ACC112 (cell line): Measurements from ENCODE around the gene GRID1.

Experiments
- H2AFZ ChIP-seq: fragments of 200-600 bp; sonication (generic); one replicate; pipeline ENCODE4 v1.6.0; 2017; ENCODE audit warnings: antibody characterized with exemption, low read length; ENCODE audit not compliant: unreplicated experiment
- H3K27ac ChIP-seq: fragments of 200-600 bp; sonication (generic); 2 replicates; pipeline ENCODE4 v1.5.1; 2014; ENCODE audit warnings: low read depth, mild to moderate bottlenecking, antibody characterized with exemption, low read length, moderate library complexity
- H3K27me3 ChIP-seq: fragments of 200-600 bp; sonication (generic); 2 replicates; pipeline ENCODE4 v1.6.1; 2014; ENCODE audit warnings: mild to moderate bottlenecking, antibody characterized with exemption, low read length, moderate library complexity, mixed read lengths; ENCODE audit not compliant: insufficient read depth
- H3K36me3 ChIP-seq: fragments of 200-600 bp; sonication (generic); 2 replicates; pipeline ENCODE4 v1.6.1; 2016; ENCODE audit warnings: mild to moderate bottlenecking, antibody characterized with exemption, low read length, moderate library complexity, mixed read lengths; ENCODE audit not compliant: insufficient read depth
- H3K4me1 ChIP-seq: fragments of 200-600 bp; sonication (generic); one replicate; pipeline ENCODE4 v1.6.1; 2016; ENCODE audit warnings: low read length, mixed read lengths; ENCODE audit not compliant: insufficient read depth, unreplicated experiment, control insufficient read depth
- H3K4me3 ChIP-seq: fragments of 200-600 bp; sonication (generic); 2 replicates; pipeline ENCODE4 v1.5.1; 2014; ENCODE audit warnings: mild to moderate bottlenecking, low read depth, low read length
- H3K79me2 ChIP-seq: fragments of 200-600 bp; sonication (generic); one replicate; pipeline ENCODE4 v1.6.0; 2016; ENCODE audit warnings: low read length; ENCODE audit not compliant: control insufficient read depth, unreplicated experiment, insufficient read depth

The GRID1 gene

GRCh38 chr10:85600026-85600743 lies 766.4 kb downstream of the GRID1 start:
- Histone ChIP-seq H3K36me3 (no peaks in the 10 kb centered on the region), H3K4me1 (no peaks in the 10 kb centered on the region), H2AFZ (no peak overlapping the region), H3K79me2 (no peaks in the 10 kb centered on the region), H3K27me3 (no peaks in the 10 kb centered on the region), H3K27ac (no peak overlapping the region), H3K4me3 (no peak overlapping the region)

GRCh38 chr10:85599081-85599480 lies 767.5 kb downstream of the GRID1 start:
- Histone ChIP-seq H3K27me3 (no peaks in the 10 kb centered on the region), H2AFZ (no peak overlapping the region), H3K27ac (no peak overlapping the region), H3K4me3 (no peak overlapping the region), H3K79me2 (no peaks in the 10 kb centered on the region), H3K36me3 (no peaks in the 10 kb centered on the region), H3K4me1 (no peaks in the 10 kb centered on the region)

GRCh38 chr10:85598646-85599045 lies 767.9 kb downstream of the GRID1 start:
- H2AFZ ChIP-seq = no peak overlapping the region
- no peak overlapping the region for H3K27ac ChIP-seq
- no peaks in the 10 kb centered on the region for H3K79me2 ChIP-seq
- H3K36me3 ChIP-seq = no peaks in the 10 kb centered on the region
- no peaks in the 10 kb centered on the region for H3K4me1 ChIP-seq
- no peaks in the 10 kb centered on the region for H3K27me3 ChIP-seq
- H3K4me3 ChIP-seq = no peak overlapping the region

GRCh38 chr10:85597006-85597405 lies 769.6 kb downstream of the GRID1 start:
- H3K4me1 ChIP-seq = no peaks in the 10 kb centered on the region
- no peak overlapping the region for H3K4me3 ChIP-seq
- no peak overlapping the region for H2AFZ ChIP-seq
- H3K36me3 ChIP-seq = no peaks in the 10 kb centered on the region
- H3K79me2 ChIP-seq = no peaks in the 10 kb centered on the region
- H3K27me3 ChIP-seq = no peaks in the 10 kb centered on the region
- no peak overlapping the region for H3K27ac ChIP-seq

- Histone ChIP-seq H3K36me3 (no peaks in the 10 kb centered on the region), H2AFZ (no peak overlapping the region), H3K27me3 (no peaks in the 10 kb centered on the region), H3K4me1 (no peaks in the 10 kb centered on the region), H3K27ac (no peak overlapping the region), H3K79me2 (no peaks in the 10 kb centered on the region), H3K4me3 (no peak overlapping the region)
Observed at GRCh38 chr10:85596389-85596788, 770.2 kb downstream of the GRID1 start.

GRCh38 chr10:85594239-85594638 lies 772.4 kb downstream of the GRID1 start:
- Histone ChIP-seq H2AFZ (no peak overlapping the region), H3K4me1 (no peaks in the 10 kb centered on the region), H3K36me3 (no peaks in the 10 kb centered on the region), H3K79me2 (no peaks in the 10 kb centered on the region), H3K4me3 (no peak overlapping the region), H3K27ac (no peak overlapping the region), H3K27me3 (no peaks in the 10 kb centered on the region)

- no peak overlapping the region for H3K4me3 ChIP-seq
- H3K4me1 ChIP-seq = no peaks in the 10 kb centered on the region
- no peaks in the 10 kb centered on the region for H3K27me3 ChIP-seq
- no peaks in the 10 kb centered on the region for H3K79me2 ChIP-seq
- no peaks in the 10 kb centered on the region for H3K36me3 ChIP-seq
- H3K27ac ChIP-seq = no peak overlapping the region
- H2AFZ ChIP-seq = no peak overlapping the region
Observed at GRCh38 chr10:85593226-85593772, 773.3 kb downstream of the GRID1 start.

GRCh38 chr10:85581371-85581770 lies 785.2 kb downstream of the GRID1 start:
- Histone ChIP-seq H2AFZ (no peak overlapping the region), H3K79me2 (no peaks in the 10 kb centered on the region), H3K4me3 (no peak overlapping the region), H3K36me3 (no peaks in the 10 kb centered on the region), H3K4me1 (no peaks in the 10 kb centered on the region), H3K27ac (no peak overlapping the region), H3K27me3 (no peaks in the 10 kb centered on the region)

- Histone ChIP-seq H3K4me1 (no peaks in the 10 kb centered on the region), H3K36me3 (no peaks in the 10 kb centered on the region), H3K4me3 (no peak overlapping the region), H3K79me2 (no peaks in the 10 kb centered on the region), H3K27ac (no peak overlapping the region), H2AFZ (no peak overlapping the region), H3K27me3 (no peaks in the 10 kb centered on the region)
Observed at GRCh38 chr10:85580585-85580984, 786.0 kb downstream of the GRID1 start.

GRCh38 chr10:85578860-85579259 lies 787.7 kb downstream of the GRID1 start:
- H2AFZ ChIP-seq = no peak overlapping the region
- H3K79me2 ChIP-seq = no peaks in the 10 kb centered on the region
- no peaks in the 10 kb centered on the region for H3K27me3 ChIP-seq
- H3K4me1 ChIP-seq = no peaks in the 10 kb centered on the region
- H3K4me3 ChIP-seq = no peak overlapping the region
- H3K27ac ChIP-seq = no peak overlapping the region
- H3K36me3 ChIP-seq = no peaks in the 10 kb centered on the region

GRCh38 chr10:85575441-85575840 lies 791.2 kb downstream of the GRID1 start:
- Histone ChIP-seq H3K27me3 (no peaks in the 10 kb centered on the region), H3K4me3 (no peak overlapping the region), H3K79me2 (no peaks in the 10 kb centered on the region), H3K27ac (no peak overlapping the region), H3K4me1 (no peaks in the 10 kb centered on the region), H2AFZ (no peak overlapping the region), H3K36me3 (no peaks in the 10 kb centered on the region)
